Measurements from ENCODE around the gene DBP. TPM values are rescaled to one million over a fixed set of nuclear protein-coding genes. Genes with fewer than 3 reads are reported as not detected.

The DBP gene
- total and polyA plus RNA-seq, 2 experiments from 2014 or later, result 5.7 to 6.3 TPM

GRCh38 chr19:48659768-48660167 lies 22.6 kb upstream of the DBP start:
- no peak for DNase-seq (ENCODE audit: low spot score)
- H4K20me1 ChIP-seq (replicated peaks; ENCODE audit: insufficient read depth), result no peaks in the 10 kb centered on the region
- H3K9me3 Mint-ChIP-seq, result peaks cover 8% of the 10 kb centered on the region
- H3K36me3 ChIP-seq (ENCODE audit: insufficient read depth), result no peaks in the 10 kb centered on the region
- H3K27ac ChIP-seq (ENCODE audit: low read depth), result no peak overlapping the region
- no peak for ATAC-seq
- H3K27ac Mint-ChIP-seq, result no peak overlapping the region
- no peak overlapping the region for H2AFZ ChIP-seq
- H3K4me3 ChIP-seq, result no peak overlapping the region
- no peaks in the 10 kb centered on the region for H3K4me1 ChIP-seq (ENCODE audit: insufficient read depth)
- TF ChIP-seq POLR2AphosphoS5 (IDR thresholded peaks at IDR 0.05; ENCODE audit: low read depth) (no peak), CREB1 (CRISPR knock-in tag; IDR thresholded peaks at IDR 0.05; ENCODE audit: low read depth) (no peak), NANOG (IDR thresholded peaks at IDR 0.05; ENCODE audit: borderline replicate concordance) (no peak), ZNF462 (CRISPR knock-in tag; IDR thresholded peaks at IDR 0.05) (no peak), STAT1 (IDR thresholded peaks at IDR 0.05; ENCODE audit: unreplicated experiment) (no peak), EZH2phosphoT487 (IDR thresholded peaks at IDR 0.05; ENCODE audit: unreplicated experiment) (no peak), CTCF (conservative IDR thresholded peaks at IDR 0.05; ENCODE audit: low read depth in 2 of 2) (no peak), EZH2 (IDR thresholded peaks at IDR 0.05; ENCODE audit: low read depth, unreplicated experiment) (no peak), JUNB (IDR thresholded peaks at IDR 0.05; ENCODE audit: unreplicated experiment) (no peak), ZNF114 (CRISPR knock-in tag; IDR thresholded peaks at IDR 0.05) (no peak), REST (IDR thresholded peaks at IDR 0.05; ENCODE audit: unreplicated experiment) (no peak), ZNF331 (CRISPR knock-in tag; IDR thresholded peaks at IDR 0.05; ENCODE audit: low read depth) (no peak)
- TF ChIP-seq, protein P1, sequence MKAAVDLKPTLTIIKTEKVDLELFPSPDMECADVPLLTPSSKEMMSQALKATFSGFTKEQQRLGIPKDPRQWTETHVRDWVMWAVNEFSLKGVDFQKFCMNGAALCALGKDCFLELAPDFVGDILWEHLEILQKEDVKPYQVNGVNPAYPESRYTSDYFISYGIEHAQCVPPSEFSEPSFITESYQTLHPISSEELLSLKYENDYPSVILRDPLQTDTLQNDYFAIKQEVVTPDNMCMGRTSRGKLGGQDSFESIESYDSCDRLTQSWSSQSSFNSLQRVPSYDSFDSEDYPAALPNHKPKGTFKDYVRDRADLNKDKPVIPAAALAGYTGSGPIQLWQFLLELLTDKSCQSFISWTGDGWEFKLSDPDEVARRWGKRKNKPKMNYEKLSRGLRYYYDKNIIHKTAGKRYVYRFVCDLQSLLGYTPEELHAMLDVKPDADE (IDR thresholded peaks at IDR 0.05), result no peak
- no peaks in the 10 kb centered on the region for H3K27me3 ChIP-seq (ENCODE audit: insufficient read depth)
- H3K79me2 ChIP-seq (replicated peaks; ENCODE audit: insufficient read depth), result no peaks in the 10 kb centered on the region
- H3K9me2 ChIP-seq (ENCODE audit: insufficient read depth), result no peaks in the 10 kb centered on the region
- no peaks in the 10 kb centered on the region for H3F3A ChIP-seq (replicated peaks; ENCODE audit: low read depth)
- peaks cover 4% of the 10 kb centered on the region; the same call in 1 of the 3 replicates for H3K36me3 Mint-ChIP-seq (ENCODE audit: low read depth)
- H3K27me3 Mint-ChIP-seq (ENCODE audit: insufficient read depth, low read depth, poor library complexity), result peaks cover 9% of the 10 kb centered on the region
- peaks cover 7% of the 10 kb centered on the region for H3K4me1 Mint-ChIP-seq
- no peak overlapping the region for H3K4me2 ChIP-seq
- no peak overlapping the region for H3K4me3 Mint-ChIP-seq

All from GM23338 (cell line).